Stimulated activated CD4-positive, alpha-beta T cell treated with anti-CD3 and anti-CD28 coated beads, Interleukin-12 subunit alpha, Interleukin-12 subunit beta, amount 100 ng/mL, for 4 hours (primary cell): ENCODE measurements around the gene EXOC2.
"Not testable (repeated sequence)": the region's sequence is repeated elsewhere in the genome, so short reads cannot be mapped to it uniquely, and the experiment has no call there.

Source experiments
- DNase-seq: peaks from one replicate; pipeline ENCODE4 v3.0.0-alpha.2; 2020

Gene EXOC2

DNA sequence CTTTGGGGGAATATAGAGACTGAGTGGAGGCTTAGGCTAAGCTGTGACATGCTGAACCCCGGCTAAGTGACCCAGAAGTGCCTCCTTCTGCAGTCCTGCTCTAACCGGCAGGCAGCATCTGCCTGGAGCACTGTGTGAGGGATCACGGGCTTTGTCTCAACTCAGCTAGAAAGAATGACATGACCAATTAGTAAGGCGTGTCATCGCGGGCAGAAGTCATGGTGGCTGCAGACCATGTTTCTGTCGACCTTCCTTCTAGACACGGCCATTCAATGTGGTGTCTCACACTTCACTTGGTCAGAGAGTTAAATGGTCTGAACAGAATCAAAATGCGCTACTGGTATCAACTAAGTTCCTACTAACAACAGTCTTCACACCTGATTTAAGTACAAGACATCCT, 71.0 kb downstream of the EXOC2 start:
- DNase-seq: no peak

DNA sequence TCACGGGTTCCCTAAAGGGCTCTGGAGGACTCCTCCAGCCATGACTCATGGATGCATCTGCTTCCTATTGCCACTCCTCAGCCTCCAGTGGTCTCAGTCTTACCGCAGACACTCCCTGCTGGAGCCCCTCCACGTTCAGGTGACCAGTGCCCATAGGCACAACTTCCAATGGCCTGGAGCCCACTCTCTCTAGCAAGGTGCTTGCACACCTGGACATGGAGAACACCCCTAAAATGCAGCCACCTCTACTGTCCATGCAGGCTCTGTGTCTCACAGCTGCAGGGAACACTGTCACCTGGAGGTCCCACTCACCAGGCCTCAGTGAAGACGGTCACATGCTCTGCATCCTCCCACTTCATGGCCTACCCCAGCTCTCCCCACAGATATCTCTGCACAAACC, 72.0 kb downstream of the EXOC2 start:
- DNase-seq: no peak

DNA sequence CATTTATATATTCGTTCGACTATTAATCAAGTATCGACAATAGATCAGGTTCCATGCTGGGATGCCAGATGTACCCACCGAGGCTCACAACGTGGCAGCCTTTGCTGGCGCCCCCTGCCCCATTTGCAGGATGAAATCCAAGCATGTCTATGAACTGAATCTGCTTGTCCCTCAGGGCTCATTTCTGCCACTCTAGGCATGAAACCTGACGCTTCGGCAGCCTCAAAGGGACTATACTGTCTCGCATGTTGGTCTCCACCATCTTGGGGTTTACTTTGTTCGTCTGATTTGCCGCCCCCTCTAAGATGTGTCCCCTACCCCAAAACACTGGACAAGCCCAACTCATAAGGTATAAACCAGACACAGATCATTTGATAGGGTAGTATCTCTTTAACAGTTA, 72.8 kb downstream of the EXOC2 start:
- DNase-seq: no peak

GRCh38 chr6:617456-618100, 75.4 kb downstream of the EXOC2 start:
- DNase-seq: no peak

DNA sequence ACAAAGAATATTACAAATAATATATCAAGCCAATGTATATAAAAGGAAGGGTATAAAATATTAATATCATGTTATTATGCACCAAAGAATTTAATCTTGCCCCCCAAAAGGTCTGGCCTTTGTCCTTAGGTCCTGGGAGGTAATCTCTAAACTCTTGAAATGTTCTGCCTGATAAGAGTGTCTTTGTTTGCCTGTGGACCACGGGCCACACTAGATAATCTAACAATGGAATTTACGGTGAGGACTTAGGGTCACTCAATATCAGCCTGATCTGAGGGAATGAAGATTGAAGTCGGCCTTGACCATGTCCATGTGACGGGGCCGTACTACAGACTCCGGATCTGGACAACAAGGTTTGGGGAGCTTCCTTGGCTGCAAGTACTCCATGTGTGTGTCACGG, 79.0 kb downstream of the EXOC2 start:
- no peak for DNase-seq

DNA sequence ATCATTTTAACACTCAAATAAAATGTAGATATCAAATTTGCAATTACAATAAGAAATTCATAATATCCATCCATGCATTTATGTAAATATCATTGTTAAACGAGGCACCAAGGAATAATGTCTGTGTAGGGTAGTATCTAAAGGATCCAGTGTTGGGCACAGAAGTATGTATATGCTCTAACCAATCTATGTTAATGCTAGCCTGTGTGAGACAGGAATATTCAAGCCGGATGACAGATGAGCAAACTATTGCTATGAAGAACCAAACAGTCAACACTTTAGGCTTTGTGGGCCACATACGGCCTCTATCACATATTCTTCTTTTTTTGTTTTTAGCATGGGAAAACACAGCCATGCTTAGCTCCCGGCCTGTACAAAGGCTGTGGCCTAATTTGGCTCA, 81.0 kb downstream of the EXOC2 start:
- no peak for DNase-seq

DNA sequence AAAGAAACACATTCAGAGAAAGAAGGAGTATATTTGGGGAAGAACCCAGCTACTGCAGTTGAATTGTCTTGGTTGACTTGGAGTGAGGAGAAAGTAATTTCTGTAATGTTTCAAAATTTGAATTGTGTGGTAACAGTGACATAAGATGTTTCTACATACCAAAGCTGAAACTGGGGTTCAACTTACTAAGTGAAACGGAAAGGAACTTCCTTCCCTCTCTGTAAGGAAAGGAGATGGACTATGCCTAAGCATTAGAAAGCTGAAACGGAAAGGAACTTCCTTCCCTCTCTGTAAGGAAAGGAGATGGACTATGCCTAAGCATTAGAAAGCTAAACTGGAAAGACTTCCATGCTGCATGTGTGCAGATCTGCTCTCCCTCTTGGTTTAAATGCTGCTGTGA, 82.1 kb downstream of the EXOC2 start:
- no peak for DNase-seq

DNA sequence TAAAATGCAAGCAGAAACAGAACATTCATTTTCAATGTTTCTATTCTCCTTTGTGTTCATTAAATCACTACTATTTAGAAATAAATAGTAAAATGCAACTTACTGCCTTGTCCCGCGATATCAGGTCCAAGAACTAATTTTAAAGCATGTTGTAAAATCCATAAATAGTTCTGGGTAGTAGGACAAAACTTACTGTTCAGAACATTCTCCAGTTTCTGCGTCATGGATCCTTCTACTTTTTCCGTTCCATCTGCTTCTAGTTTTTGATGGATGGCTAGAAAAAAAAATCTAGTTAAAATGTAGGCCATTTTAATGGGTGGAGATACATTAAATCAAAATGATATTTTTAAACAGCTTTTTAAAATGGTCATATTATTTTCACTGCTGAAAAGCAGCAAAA, 83.0 kb downstream of the EXOC2 start:
- DNase-seq: no peak

GRCh38 chr6:606829-607379, 86.0 kb downstream of the EXOC2 start:
- DNase-seq: no peak

GRCh38 chr6:605895-606294, 87.0 kb downstream of the EXOC2 start:
- not testable (repeated sequence) for DNase-seq

- DNase-seq: no peak
These were observed 88.4 kb downstream of the EXOC2 start for GRCh38 chr6:604579-604978.

- no peak for DNase-seq
These were observed 89.7 kb downstream of the EXOC2 start for GRCh38 chr6:603265-603664.

DNA sequence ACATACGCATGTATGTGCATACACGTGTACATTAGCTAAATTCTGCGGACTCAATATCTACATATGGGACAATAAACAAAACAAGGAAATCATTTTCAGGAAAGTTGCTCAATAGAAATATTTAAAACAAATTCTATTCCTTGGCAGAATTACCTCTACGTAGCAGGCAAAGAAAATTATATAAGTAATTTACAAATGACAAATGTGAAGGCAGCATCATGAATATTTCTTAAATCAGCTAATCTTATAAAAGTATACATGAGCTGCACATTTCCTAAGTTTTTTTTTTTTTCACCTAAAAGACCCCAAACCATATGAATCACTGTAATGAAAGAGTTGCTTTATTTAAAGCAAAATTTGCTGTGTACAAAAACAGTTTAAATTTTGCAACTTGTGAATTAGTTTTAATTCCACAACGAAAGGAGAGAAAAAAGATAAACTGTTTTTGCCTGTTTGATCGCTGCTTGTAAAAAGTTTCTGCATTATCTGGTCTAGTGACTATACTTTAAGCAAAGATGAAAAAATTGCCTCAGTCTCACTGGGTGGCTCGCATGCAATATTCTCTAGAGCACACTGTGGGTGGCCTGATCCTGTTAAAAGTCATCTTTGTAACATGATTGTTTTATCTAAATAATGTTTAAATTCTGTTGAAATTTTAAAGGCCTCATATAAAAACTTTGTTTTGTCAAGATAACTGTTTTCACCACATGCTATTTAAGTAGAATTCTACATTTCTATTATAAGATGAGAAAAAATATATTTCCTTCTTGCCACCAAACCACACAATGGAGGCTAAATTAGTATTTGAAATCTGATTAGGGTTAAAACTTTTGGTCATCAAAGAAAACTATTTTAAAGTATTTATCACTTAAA, 93.1 kb downstream of the EXOC2 start:
- DNase-seq: no peak

- no peak for DNase-seq
These were observed 99.1 kb downstream of the EXOC2 start for GRCh38 chr6:593907-594212.

DNA sequence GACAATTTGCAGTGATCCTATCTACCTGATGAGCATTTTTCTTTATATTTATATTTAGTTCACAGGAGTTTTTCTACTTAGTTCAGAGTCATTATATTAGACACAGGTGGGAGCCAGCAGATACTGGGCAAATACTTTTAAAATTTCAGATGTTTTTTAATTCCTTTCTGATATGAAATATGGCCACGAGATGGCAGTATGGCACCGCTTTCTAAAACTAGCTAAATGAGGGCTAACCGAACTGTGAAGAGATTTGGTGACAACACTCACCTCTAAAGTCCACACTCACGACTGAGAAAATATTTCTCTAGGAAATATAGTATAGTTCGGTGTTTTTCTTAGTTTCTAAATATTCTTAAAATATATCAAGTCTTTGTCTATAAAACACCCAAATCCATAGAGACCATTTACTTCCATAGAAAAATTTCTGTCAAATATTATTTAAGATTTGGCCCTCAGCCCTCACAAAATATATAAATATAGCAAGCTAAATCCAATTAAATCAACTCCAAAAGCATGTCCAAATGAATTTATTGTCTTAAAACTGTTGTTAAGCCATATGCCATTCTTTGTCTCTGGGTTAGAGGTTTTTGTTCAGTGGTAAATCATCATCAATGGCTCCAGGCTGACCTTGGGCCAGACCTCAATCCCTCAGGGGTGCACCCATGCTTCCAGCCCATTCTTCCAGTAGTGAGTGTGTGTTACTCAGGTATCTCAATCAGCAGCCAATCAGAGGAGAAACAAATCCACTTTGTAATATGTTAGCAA, 99.6 kb downstream of the EXOC2 start:
- peak; percentile 57 for DNase-seq

GRCh38 chr6:589090-589489, 103.8 kb downstream of the EXOC2 start:
- DNase-seq: no peak

DNA sequence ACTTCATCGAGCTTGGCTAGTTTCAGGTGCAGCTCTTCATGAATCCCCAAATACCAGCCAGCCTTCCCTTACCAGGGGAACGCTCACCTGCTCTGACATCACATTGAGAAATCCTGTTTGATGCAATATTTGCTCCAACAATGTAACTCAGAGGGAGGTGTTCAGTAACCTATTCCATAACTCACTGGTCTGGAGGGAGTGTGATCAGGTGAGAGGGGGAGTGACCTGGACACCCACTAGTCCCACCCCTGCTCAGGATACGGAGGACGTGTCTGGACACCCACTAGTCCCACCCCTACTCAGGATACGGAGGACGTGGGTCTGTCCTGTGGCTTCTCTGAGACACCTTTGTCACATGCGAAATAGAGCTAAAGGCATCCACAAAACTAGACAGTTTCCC, 106.4 kb downstream of the EXOC2 start:
- DNase-seq: no peak

GRCh38 chr6:583635-584034, 109.3 kb downstream of the EXOC2 start:
- DNase-seq: no peak

DNA sequence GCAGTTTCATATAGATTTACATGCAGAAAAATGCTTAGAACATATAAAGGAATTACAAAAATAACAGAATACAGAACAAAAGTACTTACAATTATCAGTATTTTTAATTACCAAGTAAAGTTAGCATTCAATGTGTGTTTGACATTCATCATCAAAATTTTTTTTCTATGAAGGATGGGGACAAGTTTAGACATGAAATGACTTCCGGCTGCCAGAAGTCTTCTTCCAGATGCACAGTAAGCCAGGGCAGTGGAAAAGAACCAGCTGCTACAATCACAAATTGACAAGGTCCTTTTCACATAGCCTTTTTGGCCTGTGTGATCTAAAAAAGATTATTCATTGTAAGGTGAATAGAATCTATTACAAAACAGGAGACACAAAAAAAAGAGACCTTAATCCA, 109.8 kb downstream of the EXOC2 start:
- no peak for DNase-seq

GRCh38 chr6:582370-582769, 110.6 kb downstream of the EXOC2 start:
- no peak for DNase-seq

GRCh38 chr6:579339-579738, 113.6 kb downstream of the EXOC2 start:
- no peak for DNase-seq

DNA sequence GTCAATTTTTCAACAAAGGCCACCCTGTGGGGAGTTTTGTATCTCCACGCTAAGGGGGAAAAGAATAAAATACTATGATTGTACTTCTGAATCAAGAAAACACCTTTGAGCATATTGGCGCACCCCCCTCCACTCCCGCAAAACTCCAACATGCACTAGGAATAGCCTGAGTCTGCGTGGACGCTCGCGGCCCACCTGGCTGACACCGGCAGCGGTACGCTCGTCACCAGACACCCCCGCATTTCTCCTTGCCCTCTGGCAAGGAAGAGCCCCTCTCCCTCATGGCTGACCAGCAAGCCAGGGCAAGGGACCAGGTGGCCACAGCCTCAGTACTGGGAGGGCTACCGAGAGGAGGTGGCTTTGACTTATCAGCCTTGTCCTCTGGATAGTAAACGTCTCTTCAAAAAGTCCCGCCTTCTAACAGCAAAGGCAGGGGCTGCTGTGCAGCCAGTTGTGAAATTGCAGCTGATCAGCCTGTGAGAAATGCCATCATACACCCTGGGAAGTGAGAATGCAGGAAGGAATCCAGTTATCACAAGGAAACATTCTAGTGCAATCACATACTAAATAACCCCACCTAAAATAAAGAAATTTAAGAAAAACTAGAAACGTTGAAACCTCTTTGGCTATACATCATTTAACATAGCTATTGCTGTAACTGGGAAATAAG, 120.2 kb downstream of the EXOC2 start:
- DNase-seq: no peak

DNA sequence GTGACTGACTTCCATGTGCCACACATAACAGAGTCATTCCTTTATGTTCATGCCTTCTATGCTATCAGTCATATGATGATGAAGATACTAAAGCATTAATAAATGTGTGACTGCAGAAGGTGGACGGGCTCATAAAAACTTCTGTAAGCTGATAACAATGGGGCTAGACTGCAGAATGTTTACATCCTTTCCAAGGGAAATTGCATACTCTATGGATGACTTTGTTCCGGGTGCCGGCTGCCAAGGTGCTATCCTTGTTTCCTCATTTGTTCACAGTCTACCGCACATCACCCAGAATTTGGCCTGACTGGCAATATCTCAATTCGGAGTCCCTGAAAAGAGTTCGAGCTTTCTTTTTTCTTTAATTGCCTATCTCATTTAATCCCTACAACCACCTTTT, 121.0 kb downstream of the EXOC2 start:
- DNase-seq: no peak
